Left cardiac atrium (tissue), 4 donors: ENCODE results near the gene SDK1. TPM values are rescaled to one million over a fixed set of nuclear protein-coding genes. Genes with fewer than 3 reads are reported as not detected.
"Not testable (repeated sequence)": the region's sequence is repeated elsewhere in the genome, so short reads cannot be mapped to it uniquely, and the experiment has no call there.

Source experiments
- ATAC-seq, 2 donors: fragments of 200-7000 bp; cut with Tn5 transposase; one replicate each; pipeline ENCODE4 v1.9.1; 2020; ENCODE audit warnings: mild to moderate bottlenecking in 2 of 2, moderate library complexity in 2 of 2
- DNase-seq: peaks from one replicate; pipeline ENCODE4 v3.0.0-alpha.2; 2020
- intact Hi-C, 2 donors: fragments of 100-400 bp; cut with DNase I; formaldehyde crosslinking; loops; one replicate each; pipeline versions ENCODE4 v1.14.1 to v1.15.1; 2022 to 2023
- total RNA-seq, 2 donors: library from RNA; stranded (reverse); fragmentation: NEBNext Ultra II Directional; extraction: Animal tissue kit (Norgen Biotek cat#: 25700); gene quantifications; one replicate each; pipeline ENCODE4 v1.2.1, GENCODE V29; 2021
- donor health status: DM: no; HTN: yes; CAD: no.
- donor health status: DM: no; HTN: yes; CAD: no; lungs with severe emphysema.
- donor health status: DM: yes; HTN: yes; CAD: no.
- donor health status: Dilated cardiomyopathy.

SDK1 gene
- total RNA-seq, 2 donors from 2014 or later = 2.0 to 2.8 TPM

- intact Hi-C loops = no loop called here
- DNase-seq (no peak), ATAC-seq (no peak)
These were observed 907.0 kb downstream of the SDK1 start for GRCh38 chr7:4208086-4208485.

- ATAC-seq (no peak), DNase-seq (no peak)
- intact Hi-C loops = no loop called here
These were observed 907.5 kb downstream of the SDK1 start for GRCh38 chr7:4208586-4208985.

GRCh38 chr7:4209126-4209525 is 908.1 kb downstream of the SDK1 start:
- intact Hi-C loops = no loop called here
- no peak for ATAC-seq
- no peak for DNase-seq

- ATAC-seq = no peak
- intact Hi-C loops = no loop called here
- no peak for DNase-seq
These were observed 908.9 kb downstream of the SDK1 start for GRCh38 chr7:4209966-4210365.

GRCh38 chr7:4210821-4211220 is 909.8 kb downstream of the SDK1 start:
- ATAC-seq (no peak), DNase-seq (no peak)
- intact Hi-C loops = no loop called here

- intact Hi-C loops = no loop called here
- DNase-seq = no peak
- no peak for ATAC-seq
These were observed 910.2 kb downstream of the SDK1 start for GRCh38 chr7:4211261-4211660.

GRCh38 chr7:4212376-4212775 is 911.3 kb downstream of the SDK1 start:
- intact Hi-C loops = no loop called here
- DNase-seq (no peak), ATAC-seq (no peak)

GRCh38 chr7:4214291-4215155 is 913.5 kb downstream of the SDK1 start:
- DNase-seq (no peak), ATAC-seq (no peak)
- intact Hi-C loops = no loop called here

- intact Hi-C loops = no loop called here
- DNase-seq (no peak), ATAC-seq (no peak)
These were observed 914.2 kb downstream of the SDK1 start for GRCh38 chr7:4215176-4215720.

- intact Hi-C loops = no loop called here
- DNase-seq (no peak), ATAC-seq (no peak)
These were observed 915.0 kb downstream of the SDK1 start for GRCh38 chr7:4216016-4216415.

GRCh38 chr7:4217126-4217660 is 916.1 kb downstream of the SDK1 start:
- intact Hi-C loops, DNase-seq, ATAC-seq: not testable (repeated sequence)

GRCh38 chr7:4218481-4218880 is 917.4 kb downstream of the SDK1 start:
- intact Hi-C loops = no loop called here
- ATAC-seq (no peak), DNase-seq (no peak)

GRCh38 chr7:4220011-4220410 is 919.0 kb downstream of the SDK1 start:
- DNase-seq = no peak
- ATAC-seq = no peak
- intact Hi-C loops = no loop called here

GRCh38 chr7:4221043-4221442 is 920.0 kb downstream of the SDK1 start:
- no peak for DNase-seq
- intact Hi-C loops = no loop called here
- ATAC-seq = no peak

- intact Hi-C loops = no loop called here
- DNase-seq = no peak
- no peak for ATAC-seq
These were observed 921.6 kb downstream of the SDK1 start for GRCh38 chr7:4222676-4223075.

GRCh38 chr7:4225361-4225771 is 924.3 kb downstream of the SDK1 start:
- intact Hi-C loops = no loop called here
- DNase-seq (no peak), ATAC-seq (no peak)

GRCh38 chr7:4225881-4226523 is 925.0 kb downstream of the SDK1 start:
- ATAC-seq (no peak), DNase-seq (no peak)
- intact Hi-C loops = no loop called here

GRCh38 chr7:4226524-4226882 is 925.5 kb downstream of the SDK1 start:
- DNase-seq (no peak), ATAC-seq (no peak)
- intact Hi-C loops = no loop called here

- no peak for ATAC-seq
- no peak for DNase-seq
- intact Hi-C loops = no loop called here
These were observed 926.3 kb downstream of the SDK1 start for GRCh38 chr7:4227105-4228010.
